Measurements from ENCODE around the gene TDRD7. TPM values are rescaled to one million over a fixed set of nuclear protein-coding genes. Genes with fewer than 3 reads are reported as not detected.

The TDRD7 gene
- total and polyA plus RNA-seq, 5 donors: 5.1 to 10.2 (median 9.2) TPM

DNA sequence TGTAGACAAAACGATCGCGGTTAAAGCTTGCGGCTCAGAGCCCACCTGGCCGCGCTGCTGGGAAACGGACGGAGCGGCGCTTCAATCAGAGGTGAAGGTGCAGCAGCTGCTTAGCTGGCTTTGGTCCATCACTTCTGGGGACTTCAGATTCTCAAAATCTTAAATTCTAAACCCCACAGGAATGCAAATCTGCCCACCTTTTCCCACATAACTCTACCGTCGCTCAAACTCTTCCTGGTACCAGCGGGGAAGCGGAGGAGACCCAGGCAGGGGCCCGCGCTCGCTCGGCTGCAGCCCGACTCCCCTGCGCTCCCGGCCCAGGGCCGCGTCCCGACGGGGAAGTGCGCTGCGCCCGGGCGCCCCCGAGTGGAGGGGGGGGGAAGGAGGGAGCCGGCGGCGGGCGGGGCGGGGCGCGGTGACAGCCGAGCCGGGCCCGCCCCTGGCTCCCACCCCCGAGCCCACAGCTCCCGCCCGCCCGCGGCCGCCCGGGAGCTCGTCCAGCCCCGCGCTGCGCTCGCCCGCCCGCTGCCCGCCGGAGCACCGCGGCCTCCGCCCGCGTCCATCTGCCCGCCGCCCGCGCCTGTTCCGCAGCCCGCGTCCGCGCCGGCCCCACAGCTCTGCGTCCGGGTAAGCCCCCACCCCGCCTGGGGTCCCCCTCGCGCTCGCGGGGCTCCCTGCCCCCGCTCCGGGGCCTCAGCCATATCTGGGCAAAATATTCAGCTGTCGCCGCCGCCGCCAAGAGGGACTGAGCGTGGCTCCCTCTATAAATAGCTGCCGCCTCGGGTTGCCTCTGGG, 89.5 kb downstream of the TDRD7 start, which contains the start of gene TMOD1:
TSS of gene TMOD1 (plus strand) at position 490 of the 795 bp plus-strand sequence. CDS start 22,523 bp downstream, outside the sequence.
- H3K4me1 ChIP-seq (ENCODE audit: control insufficient read depth, insufficient read depth, low read length): peaks cover 16% of the 10 kb centered on the region
- peak; percentile 77 to 93 (median 91) for DNase-seq
- intact Hi-C loops (cut with DNase I): loop anchor here in 3 of 4 donors (10.0 kb wide), 1 partner anchor 93 kb away; no protein-coding TSS in a partner anchor

DNA sequence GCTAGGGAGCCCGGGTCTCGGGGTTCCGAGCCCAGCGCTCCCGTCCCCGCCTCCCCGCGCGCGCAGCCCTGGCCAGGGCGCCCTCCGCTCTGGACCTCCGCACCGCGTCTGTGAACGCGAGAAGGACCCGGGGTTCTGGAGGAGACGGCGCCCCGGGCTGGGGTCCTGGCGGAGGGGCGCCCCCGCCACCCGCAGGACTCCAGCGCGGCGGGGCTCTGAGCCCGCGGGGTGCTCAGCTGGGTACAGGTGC, 90.0 kb downstream of the TDRD7 start:
- Histone ChIP-seq H3K4me3 (ENCODE audit: low read length) (peak overlapping the region; percentile 91), H3K27me3 (ENCODE audit: control insufficient read depth, insufficient read depth) (no peaks in the 10 kb centered on the region), H3K27ac (ENCODE audit: low read length) (peak overlapping the region; percentile 87), H3K9me3 (ENCODE audit: control insufficient read depth, low read length) (no peaks in the 10 kb centered on the region), H3K4me1 (ENCODE audit: control insufficient read depth, insufficient read depth, low read length) (peaks cover 16% of the 10 kb centered on the region)
- intact Hi-C loops (cut with DNase I): loop anchor here in 3 of 4 donors (2.0 to 10.0 kb wide), 2 partner anchors 55 to 93 kb away; no protein-coding TSS in a partner anchor
- WGBS: under 1% methylated on average over 30 of the region's 30 CpGs
- DNase-seq: no peak
- peak; percentile 39 to 69 for ATAC-seq

More for the DNA sequence above, 89.5 kb downstream of the TDRD7 start, which contains the start of gene TMOD1:
- Histone ChIP-seq H3K4me3 (ENCODE audit: low read length) (peak within 1 kb of the TSS; percentile 91), H3K27me3 (ENCODE audit: control insufficient read depth, insufficient read depth) (no peaks in the 10 kb centered on the region), H3K9me3 (ENCODE audit: control insufficient read depth, low read length) (no peaks in the 10 kb centered on the region), H3K27ac (ENCODE audit: low read length) (peak within 1 kb of the TSS; percentile 87)
- ATAC-seq: peak; percentile 76 to 84
- under 1% methylated on average over 86 of the region's 87 CpGs for WGBS

DNA sequence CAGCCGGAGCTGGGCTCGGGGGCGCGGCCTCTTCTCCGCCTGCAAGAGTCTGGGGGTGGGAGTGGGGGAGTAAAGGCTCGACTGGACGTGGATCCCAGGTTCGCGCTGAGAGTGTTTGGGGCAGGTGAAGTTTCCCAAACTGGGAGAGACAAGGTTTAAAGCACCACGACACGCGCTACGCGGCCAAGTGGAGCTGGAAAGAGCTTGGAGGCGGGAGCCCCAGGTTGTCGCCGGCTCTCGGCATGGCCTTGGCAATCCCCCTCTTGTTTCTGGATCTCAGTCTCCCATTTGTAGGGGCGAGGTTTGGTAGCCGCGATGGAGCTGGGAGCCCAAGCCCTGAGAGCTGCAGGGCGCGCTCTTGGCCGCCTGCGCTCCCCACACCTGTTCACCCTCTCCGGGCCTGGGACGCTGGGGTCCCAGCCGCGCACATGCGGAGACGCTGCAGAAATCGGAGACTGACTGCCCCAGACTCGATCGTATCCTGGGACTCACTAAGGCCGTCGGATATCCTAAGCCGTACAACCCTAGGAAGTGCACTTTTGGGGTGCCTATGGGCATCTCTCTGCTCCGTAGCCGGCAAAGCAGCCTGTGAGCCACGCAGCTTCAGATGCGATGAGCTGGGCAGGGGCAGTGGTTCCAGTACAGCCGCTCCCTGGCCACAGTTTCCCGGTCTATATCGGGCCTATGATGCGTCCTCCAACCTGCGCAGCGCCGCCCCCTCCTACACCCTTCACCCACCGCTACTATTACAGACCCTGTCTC, 90.5 kb downstream of the TDRD7 start:
- Histone ChIP-seq H3K27me3 (ENCODE audit: control insufficient read depth, insufficient read depth) (no peaks in the 10 kb centered on the region), H3K9me3 (ENCODE audit: control insufficient read depth, low read length) (no peaks in the 10 kb centered on the region), H3K4me1 (ENCODE audit: control insufficient read depth, insufficient read depth, low read length) (peaks cover 16% of the 10 kb centered on the region), H3K27ac (ENCODE audit: low read length) (peak overlapping the region; percentile 87), H3K4me3 (ENCODE audit: low read length) (peak overlapping the region; percentile 91)
- intact Hi-C loops (cut with DNase I): loop anchor here in 3 of 4 donors (2.0 to 10.0 kb wide), 2 partner anchors 54 to 92 kb away; no protein-coding TSS in a partner anchor
- DNase-seq (peak; percentile 18 to 71 (median 68)), ATAC-seq (peak; percentile 40 to 51)
- WGBS: 8% methylated on average over 49 of the region's 49 CpGs

DNA sequence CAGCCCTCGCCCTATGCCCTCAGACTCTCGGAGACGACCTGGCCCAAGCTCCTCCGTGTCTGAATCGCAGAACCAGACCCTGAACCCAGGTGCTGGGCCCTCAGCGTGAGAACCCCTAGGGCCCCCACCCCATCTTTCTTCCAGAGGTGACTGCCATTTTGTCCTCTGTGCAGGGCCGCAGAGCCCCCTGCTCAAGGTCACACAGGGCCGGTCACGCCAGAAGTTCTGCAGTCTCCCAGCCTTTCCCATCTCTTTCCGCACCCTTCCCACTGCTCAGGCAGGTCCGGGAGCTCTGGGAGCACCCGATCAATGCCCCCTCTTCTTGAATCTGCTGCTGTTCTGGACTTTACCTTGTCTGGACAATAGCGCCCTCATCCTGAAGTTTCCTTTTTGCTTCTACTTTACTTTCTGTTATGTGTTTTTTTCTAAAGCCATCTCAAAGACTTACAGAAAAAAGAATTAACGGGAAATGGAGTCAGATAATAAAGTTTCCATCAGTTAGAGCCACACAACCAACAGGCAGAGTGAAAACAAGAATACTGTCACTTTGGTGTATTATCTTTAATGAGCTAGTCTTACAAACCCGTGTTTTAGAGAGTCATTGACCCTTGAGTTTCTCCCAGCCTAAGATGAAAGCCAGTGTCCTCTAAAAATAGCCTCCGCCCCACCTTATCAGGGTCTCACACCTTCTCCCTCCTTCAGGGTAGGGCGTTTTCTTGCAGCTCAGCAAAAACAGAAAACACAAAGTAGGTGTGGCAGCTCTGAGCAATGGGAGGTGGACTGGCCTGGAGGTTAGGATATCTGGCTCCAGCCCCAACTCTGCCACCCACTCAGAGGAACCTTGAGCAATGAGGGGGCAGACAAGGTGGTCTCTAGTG, 91.3 kb downstream of the TDRD7 start:
- Histone ChIP-seq H3K27ac (ENCODE audit: low read length) (peak overlapping the region; percentile 87), H3K9me3 (ENCODE audit: control insufficient read depth, low read length) (no peaks in the 10 kb centered on the region), H3K4me1 (ENCODE audit: control insufficient read depth, insufficient read depth, low read length) (peaks cover 16% of the 10 kb centered on the region), H3K4me3 (ENCODE audit: low read length) (peak overlapping the region; percentile 91), H3K27me3 (ENCODE audit: control insufficient read depth, insufficient read depth) (no peaks in the 10 kb centered on the region)
- DNase-seq (peak in 1 of 3 donors; percentile 20), ATAC-seq (peak in 1 of 2 donors; percentile 46)
- intact Hi-C loops (cut with DNase I): loop anchor here in 3 of 4 donors (2.0 to 10.0 kb wide), 2 partner anchors 54 to 92 kb away; no protein-coding TSS in a partner anchor
- WGBS: 47% methylated on average over 17 of the region's 17 CpGs

- peak overlapping the region; percentile 91 for H3K4me3 ChIP-seq (ENCODE audit: low read length)
- H3K27ac ChIP-seq (ENCODE audit: low read length): peak overlapping the region; percentile 81
- intact Hi-C loops (cut with DNase I): loop anchor here in 3 of 4 donors (2.0 to 10.0 kb wide), 2 partner anchors 53 to 91 kb away; no protein-coding TSS in a partner anchor
- 60% methylated on average over 1 of the region's 1 CpG for WGBS
- H3K9me3 ChIP-seq (ENCODE audit: control insufficient read depth, low read length): no peaks in the 10 kb centered on the region
- H3K27me3 ChIP-seq (ENCODE audit: control insufficient read depth, insufficient read depth): no peaks in the 10 kb centered on the region
- no peak for ATAC-seq
- no peak for DNase-seq
- peaks cover 16% of the 10 kb centered on the region for H3K4me1 ChIP-seq (ENCODE audit: control insufficient read depth, insufficient read depth, low read length)
Observed at GRCh38 chr9:97503862-97504210, 91.9 kb downstream of the TDRD7 start.

DNA sequence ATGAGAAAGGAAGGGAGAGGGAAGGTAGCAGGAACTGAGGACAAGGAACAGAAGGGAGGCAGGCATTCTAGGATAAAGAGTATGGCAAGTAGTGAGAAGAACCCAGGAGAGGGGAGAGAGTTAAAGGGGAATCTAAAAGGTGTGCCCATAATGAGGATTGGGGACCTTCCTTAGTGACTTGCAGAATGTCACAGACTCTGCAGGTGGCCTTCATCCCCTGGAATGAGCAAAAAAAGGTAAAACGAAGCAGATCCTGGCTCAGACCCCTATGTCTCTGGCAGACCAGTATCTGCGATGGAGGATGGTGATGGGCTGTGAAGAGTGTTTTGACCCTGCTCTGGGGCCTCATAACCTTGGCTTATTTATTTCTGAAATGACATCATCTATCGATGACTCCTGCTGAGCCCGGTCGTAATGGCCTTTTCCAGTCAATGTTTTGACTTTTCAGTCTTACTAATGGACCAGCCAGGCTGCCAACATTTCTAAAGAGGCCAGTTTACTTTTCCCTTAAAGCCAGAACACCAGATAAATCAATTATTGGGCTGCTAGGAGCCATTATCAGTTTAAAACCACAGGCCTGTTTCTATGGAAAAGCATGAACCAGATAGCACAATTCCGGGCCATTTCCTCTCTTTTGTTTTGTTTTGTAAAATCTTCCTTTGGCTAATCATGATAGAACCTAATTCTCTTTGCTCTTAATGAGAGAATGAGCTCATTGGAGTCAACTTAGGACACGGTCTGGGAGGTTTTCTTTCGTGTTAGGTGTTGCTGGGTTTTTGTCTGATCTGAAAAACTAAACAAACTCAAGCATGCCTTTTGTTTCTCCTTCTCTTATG, 92.7 kb downstream of the TDRD7 start:
- intact Hi-C loops (cut with DNase I): loop anchor here in 3 of 4 donors (10.0 kb wide), 1 partner anchor 90 kb away; no protein-coding TSS in a partner anchor
- peak overlapping the region; percentile 81 for H3K27ac ChIP-seq (ENCODE audit: low read length)
- peak overlapping the region; percentile 4 for H3K4me3 ChIP-seq (ENCODE audit: low read length)
- peaks cover 18% of the 10 kb centered on the region for H3K4me1 ChIP-seq (ENCODE audit: control insufficient read depth, insufficient read depth, low read length)
- ATAC-seq (peak in 1 of 2 donors; percentile 46), DNase-seq (peak in 1 of 3 donors; percentile 26)
- H3K27me3 ChIP-seq (ENCODE audit: control insufficient read depth, insufficient read depth): no peaks in the 10 kb centered on the region
- H3K9me3 ChIP-seq (ENCODE audit: control insufficient read depth, low read length): no peaks in the 10 kb centered on the region
- 32% methylated on average over 8 of the region's 8 CpGs for WGBS

DNA sequence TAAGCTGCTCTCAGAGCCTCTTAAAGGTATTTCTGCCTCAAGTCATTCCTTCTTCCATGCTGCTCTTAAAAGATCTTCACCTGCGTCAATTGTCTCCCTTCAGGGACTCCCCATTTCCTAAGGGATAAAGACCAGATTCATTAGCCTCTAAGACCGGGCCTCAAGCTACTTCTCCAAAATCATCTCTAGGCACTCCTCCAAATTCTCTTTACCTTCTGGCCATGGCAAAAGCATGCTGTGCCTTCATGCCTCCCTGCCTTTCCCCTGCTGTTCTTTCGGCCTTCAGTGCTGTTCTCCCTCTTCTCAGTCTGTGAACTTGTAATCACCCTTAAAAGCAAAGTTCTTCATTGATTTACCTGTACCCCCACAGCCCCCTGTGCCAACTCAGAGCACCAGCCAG, 93.9 kb downstream of the TDRD7 start:
- H3K4me1 ChIP-seq (ENCODE audit: control insufficient read depth, insufficient read depth, low read length): peaks cover 18% of the 10 kb centered on the region
- H3K9me3 ChIP-seq (ENCODE audit: control insufficient read depth, low read length): no peaks in the 10 kb centered on the region
- intact Hi-C loops (cut with DNase I): loop anchor here in 3 of 4 donors (10.0 kb wide), 1 partner anchor 89 kb away; no protein-coding TSS in a partner anchor
- H3K27me3 ChIP-seq (ENCODE audit: control insufficient read depth, insufficient read depth): no peaks in the 10 kb centered on the region
- ATAC-seq: no peak
- H3K27ac ChIP-seq (ENCODE audit: low read length): peak overlapping the region; percentile 2
- no peak overlapping the region for H3K4me3 ChIP-seq (ENCODE audit: low read length)
- WGBS: 87% methylated on average over 3 of the region's 3 CpGs
- no peak for DNase-seq

DNA sequence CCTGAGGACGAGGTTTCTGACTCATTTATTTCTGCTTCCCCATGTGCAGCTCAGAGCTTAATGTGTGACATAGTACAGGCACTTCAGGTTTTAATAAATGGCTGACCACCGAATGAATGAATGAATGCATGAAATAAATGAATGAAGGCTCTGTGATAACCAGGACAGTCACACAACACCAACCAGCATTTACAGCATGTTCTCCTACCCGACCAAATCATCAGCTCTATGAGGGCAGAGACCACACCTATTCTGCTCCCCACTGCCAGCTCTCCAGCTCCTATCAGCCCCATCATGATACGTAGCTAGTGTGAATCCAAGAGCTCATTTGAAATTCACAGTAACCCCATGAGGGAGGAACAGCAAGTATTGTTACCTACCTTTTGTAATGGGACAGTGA, 94.4 kb downstream of the TDRD7 start:
- ATAC-seq: no peak
- peak overlapping the region; percentile 2 for H3K27ac ChIP-seq (ENCODE audit: low read length)
- intact Hi-C loops (cut with DNase I): loop anchor here in 3 of 4 donors (10.0 kb wide), 1 partner anchor 88 kb away; no protein-coding TSS in a partner anchor

DNA sequence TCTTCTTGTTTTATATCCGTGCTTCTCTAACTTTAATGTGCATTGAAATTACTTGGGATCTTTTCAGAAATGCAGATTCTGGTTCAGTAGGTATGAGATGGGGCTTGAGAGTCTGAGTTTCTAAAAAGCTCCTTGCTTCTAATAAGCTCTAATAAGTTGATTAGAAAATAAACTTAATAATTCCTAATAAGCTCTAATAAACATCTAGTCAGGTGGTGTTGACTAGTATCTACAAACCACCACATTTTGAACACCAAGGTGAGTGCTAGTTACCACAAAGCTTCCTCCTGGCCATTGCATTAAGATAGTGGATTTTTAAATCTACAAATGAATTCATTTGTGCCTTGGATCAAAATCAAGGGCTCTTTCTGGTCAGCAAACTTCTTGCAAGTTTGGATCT, 94.9 kb downstream of the TDRD7 start:
- Histone ChIP-seq H3K4me3 (ENCODE audit: low read length) (no peak overlapping the region), H3K4me1 (ENCODE audit: control insufficient read depth, insufficient read depth, low read length) (peaks cover 19% of the 10 kb centered on the region), H3K27ac (ENCODE audit: low read length) (no peak overlapping the region), H3K9me3 (ENCODE audit: control insufficient read depth, low read length) (no peaks in the 10 kb centered on the region), H3K27me3 (ENCODE audit: control insufficient read depth, insufficient read depth) (no peaks in the 10 kb centered on the region)
- 80% methylated on average over 1 of the region's 1 CpG for WGBS
- no peak for ATAC-seq
- DNase-seq: no peak
- intact Hi-C loops (cut with DNase I): loop anchor here in 3 of 4 donors (10.0 kb wide), 1 partner anchor 88 kb away; no protein-coding TSS in a partner anchor

More for the DNA sequence above, 94.4 kb downstream of the TDRD7 start:
- Histone ChIP-seq H3K4me1 (ENCODE audit: control insufficient read depth, insufficient read depth, low read length) (peaks cover 18% of the 10 kb centered on the region), H3K4me3 (ENCODE audit: low read length) (no peak overlapping the region), H3K9me3 (ENCODE audit: control insufficient read depth, low read length) (no peaks in the 10 kb centered on the region), H3K27me3 (ENCODE audit: control insufficient read depth, insufficient read depth) (no peaks in the 10 kb centered on the region)
- whole genome bisulfite sequencing: 70% methylated on average over 4 of the region's 4 CpGs
- no peak for DNase-seq

Measured in right cardiac atrium (tissue), 5 donors.